LoVo (cell line): ENCODE data around the gene NSL1.
"Not testable (repeated sequence)": the region's sequence is repeated elsewhere in the genome, so short reads cannot be mapped to it uniquely, and the experiment has no call there.

Experiments used
- DNase-seq: peaks from one replicate; pipeline ENCODE4 v3.0.0-alpha.2; 2016; ENCODE audit warnings: low spot score

Gene NSL1

DNA sequence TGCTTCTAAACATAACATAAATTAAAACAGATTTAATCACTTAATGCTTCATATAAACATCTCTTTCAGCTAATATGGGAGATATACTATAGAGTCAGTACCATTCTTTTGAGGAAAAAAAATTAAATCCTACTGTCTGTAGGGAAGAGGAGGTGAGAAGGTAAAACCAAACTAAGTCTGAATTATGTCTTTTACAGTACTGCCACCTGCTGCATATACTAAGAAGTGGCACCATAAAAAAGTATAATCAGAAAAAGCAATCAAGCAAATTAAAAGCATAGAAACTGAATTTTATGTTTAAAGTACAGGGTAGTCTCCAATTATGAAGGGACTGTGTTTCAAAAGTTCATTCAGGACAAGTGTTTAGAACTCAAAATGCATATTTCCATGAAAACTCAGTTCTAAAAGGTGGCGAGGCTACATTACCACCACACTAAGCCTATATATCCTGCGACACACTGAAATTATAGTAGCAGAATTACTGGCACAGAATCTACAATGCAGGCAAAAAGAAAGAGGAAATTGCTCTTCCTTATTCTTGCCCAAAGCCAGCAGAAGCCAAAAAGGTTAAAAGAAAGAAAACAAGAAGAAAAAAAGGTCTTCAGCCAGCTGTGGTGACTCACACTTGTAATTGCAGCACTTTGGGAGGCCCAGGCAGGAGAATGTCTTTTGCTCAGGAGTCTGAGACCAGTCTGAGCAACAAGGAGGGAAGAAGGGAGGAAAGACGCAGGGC, 9.0 kb downstream of the NSL1 start:
- peak; percentile 7 for DNase-seq

DNA sequence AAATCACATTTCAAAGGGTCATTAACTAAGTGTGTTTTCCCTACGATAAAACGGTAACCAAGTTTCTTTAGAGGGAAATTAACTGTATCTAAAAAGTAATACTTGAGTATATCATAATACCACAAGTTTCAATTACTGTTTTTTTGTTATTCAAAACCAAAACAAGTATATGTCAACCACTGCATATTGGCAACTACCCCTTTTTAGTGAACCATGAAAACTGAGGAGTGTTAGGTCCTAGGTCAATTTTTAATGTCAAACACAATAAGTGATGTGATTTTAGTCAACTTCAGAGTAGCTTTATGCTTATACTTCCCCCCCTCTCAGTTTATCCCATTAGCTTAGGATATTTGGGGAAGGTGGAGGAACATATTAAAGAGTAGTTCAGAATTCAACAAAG, 10.4 kb downstream of the NSL1 start:
- no peak for DNase-seq

DNA sequence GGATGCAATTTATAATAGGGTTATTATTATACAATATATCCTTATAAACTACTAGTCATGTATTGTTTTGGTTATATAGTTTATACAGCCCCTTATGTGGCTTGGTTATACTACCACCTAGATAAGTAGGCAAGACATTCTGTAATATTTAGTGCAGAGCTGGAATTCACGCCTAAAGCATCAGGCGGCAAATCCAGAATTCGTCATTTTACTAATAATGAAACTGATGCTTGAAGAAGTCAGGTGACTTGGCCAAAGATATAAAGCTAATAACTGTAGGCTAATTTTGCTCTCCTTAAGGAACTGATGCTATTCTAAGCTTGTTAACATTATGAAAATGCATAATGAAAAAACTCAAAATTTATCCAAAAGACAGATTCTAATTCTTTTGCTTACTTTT, 10.8 kb downstream of the NSL1 start:
- no peak for DNase-seq

DNA sequence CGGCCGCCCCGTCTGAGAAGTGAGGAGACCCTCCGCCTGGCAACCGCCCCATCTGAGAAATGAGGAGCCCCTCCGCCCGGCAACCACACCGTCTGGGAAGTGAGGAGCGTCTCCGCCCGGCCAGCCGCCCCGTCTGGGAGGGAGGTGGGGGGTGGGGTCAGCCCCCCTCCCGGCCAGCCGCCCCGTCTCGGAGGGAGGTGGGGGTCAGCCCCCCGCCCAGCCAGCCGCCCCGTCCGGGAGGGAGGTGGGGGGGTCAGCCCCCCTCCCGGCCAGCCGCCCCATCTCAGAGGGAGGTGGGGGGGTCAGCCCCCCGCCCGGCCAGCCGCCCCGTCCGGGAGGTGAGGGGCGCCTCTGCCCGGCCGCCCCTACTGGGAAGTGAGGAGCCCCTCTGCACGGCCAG, 12.5 kb downstream of the NSL1 start:
- not testable (repeated sequence) for DNase-seq

DNA sequence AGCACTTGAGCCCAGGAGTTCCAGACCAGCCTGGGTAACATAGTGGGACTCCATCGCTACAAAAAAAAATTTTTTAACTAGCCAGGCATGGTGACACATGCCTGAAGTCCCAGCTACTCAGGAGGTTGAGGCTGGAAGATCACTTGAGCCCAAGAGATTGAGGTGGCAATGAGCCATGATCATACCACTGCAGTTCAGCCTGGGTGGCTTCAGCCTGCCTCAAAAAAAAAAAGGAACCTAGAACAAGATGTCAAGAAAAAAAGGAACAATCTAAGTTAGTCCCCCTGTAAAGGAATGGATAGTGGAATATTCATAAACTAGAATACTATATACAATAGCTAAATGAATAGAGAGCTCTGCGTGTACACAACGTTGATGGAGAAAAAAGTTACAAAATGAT, 14.4 kb downstream of the NSL1 start:
- no peak for DNase-seq

DNA sequence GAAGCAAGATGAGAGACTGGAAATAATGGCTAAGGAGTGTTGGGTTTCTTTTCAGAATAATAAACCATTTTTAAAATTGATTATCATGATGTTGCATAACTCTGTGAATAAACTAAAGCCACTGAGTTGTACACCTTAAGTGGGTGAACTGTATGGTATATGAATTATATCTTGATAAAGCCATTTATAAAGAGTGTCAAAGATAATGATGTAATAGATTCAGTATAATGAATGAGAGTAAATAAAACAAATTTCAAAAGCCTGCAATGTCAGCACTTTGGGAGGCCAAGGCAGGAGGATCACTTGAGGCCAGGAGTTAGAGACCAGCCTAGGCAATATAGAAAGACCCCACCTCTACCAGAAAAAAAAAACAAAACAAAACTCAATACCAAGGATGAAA, 16.3 kb downstream of the NSL1 start:
- no peak for DNase-seq

DNA sequence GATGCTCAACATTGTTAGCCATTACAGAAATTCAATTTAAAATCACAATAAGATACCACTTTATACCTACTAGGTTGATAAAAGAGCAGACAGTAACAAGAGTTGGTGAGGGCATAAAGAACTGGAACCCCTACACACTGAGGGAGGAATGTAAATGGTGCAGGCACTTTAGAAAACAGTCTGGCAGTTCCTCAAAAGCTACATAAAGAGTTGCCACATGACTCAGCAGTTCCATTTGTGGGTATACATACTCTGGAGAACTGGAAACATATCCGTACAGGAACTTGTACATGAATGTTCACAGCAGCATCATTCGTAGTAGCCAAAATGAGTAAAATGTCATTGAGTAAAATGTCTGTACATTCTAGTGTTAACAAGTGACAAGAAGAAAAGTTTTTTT, 17.0 kb downstream of the NSL1 start:
- no peak for DNase-seq

DNA sequence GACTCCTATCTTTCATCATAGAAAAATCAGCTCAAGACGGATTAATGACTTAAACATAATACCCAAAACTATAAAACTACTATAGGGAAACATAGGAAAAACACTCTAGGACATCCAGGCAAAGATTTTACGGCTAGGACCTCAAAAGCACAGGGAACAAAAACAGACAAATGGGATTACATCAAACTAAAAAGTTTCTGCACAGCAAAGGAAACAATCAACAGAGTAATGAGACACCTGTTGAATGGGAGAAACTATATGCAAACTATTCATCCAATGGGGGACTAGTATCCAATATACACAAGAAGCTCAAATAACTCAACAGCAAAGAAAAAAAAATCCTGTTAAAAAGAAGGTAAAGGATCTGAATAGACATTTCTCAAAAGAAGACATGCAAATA, 18.6 kb downstream of the NSL1 start:
- no peak for DNase-seq

DNA sequence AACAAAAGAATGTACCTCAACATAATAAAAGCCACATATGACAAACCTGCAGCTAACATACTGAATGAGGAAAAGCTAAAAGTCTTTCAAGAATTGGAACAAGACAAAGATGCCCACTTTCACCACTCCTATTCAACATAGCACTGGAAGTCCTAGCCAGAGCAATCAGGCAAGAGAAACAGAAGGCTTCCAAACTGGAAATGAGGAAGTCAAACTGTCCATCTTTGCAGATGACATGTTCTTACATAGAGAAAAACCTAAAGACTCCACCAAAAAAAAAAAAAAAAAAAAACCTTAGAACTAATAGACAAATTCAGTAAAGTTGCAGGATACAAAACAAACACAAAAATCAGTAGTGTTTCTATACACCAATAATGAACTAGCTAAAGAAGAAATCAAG, 20.2 kb downstream of the NSL1 start:
- DNase-seq = no peak

DNA sequence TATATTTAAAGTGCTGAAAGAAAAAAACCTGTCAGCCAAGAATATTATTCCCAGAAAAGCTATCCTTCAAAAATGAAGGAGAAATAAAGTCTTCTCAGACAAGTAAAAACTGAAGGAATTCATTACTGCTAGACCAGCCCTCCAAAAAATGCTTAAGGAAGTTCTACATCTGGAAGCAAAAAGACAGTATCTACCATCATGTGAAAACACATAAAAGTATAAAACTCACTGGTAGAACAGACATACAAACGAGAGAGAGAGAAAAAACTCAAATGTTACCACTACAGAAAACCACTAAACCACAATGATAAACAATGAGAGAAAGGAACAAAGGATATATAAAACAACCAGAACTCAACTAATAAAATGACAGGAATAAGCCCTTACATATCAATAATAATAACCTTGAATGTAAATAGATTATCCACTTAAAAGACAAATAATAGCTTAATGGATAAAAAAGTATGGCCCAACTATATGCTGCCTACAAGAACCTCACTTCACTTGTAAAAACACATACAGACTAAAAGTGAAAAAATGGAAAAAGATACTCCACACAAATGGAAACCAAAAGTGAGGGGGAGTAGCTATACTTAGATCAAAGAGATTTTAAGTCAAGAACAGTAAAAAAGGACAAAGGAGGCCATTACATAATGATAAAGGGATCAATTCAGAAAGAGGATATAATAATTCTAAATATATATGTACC, 22.0 kb downstream of the NSL1 start:
- no peak for DNase-seq

DNA sequence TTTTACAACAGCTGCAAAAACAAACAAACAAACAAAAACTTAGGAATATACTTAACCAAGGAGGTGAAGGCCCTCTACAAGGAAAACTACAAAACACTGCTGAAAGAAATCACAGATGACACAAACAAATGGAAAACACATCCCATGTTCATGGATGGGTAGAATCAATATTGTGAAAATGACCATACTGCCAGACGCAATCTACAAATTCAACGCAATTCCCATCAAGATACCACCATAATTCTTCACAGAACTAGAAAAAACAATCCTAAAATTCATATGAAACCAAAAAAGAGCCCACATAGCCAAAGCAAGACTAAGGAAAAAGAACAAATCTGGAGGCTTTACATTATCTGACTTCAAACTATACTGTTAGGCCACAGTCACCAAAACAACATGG, 24.8 kb downstream of the NSL1 start:
- not testable (repeated sequence) for DNase-seq

DNA sequence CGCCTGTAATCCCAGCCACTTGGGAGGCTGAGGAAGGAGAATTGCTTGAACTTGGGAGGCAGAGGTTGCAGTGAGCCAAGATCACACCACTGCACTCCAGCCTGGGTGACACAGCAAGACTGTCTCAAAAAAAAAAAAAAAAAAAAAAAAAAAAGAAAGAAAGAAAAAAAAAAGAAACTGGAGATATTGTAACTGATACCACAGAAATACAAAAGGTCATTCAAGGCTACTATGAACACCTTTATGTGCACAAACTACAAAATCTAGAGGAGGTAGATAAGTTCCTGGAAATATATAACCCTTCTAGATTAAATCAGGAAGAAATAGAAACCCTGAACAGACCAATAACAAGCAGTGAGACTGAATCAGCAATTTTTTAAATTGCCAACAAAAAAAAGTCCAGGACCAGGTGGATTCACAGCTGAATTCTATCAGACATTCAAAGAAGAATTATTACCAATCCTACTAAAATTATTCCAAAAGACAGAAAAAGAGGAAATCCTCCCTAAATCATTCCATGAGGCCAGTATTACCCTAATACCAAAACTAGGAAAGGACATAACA, 26.8 kb downstream of the NSL1 start:
- not testable (repeated sequence) for DNase-seq

DNA sequence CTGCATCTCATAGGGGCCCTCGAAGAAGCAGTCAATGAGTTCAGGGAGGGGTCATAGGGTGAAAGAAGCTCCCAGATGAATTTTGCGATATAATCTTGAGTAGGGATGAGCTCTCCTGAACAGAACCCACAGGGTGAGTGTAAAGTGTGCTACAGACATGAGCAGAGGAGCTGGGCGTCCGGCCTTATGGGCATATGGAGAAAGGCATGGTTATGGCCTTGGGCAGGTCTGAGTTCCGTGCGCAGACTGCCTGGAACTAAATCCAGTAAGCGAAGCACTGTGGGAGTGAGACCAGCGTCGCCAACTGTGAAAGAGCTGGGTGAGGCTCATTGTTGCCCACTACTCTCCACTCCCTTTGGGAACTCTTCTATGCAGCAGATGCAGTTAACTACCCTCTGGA, 28.7 kb downstream of the NSL1 start:
- DNase-seq = no peak

DNA sequence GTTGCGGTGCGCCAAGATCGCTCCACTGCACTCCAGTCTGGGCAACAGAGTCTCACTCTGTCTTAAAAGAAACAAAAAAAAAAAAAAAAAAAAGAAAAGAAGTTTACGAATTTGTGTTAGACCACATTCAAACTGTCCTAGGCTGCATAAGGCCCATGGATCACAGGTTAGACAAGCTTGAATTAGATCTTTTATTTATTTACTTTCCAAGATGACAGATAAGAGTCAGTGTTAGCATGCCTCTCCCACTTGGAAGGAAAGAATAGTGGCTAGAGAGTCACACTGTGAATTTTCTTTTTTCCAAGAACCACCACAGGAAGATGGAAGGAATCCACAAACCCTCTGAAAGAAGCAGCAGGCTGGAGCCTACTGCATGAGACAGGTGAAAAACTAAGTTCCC, 29.3 kb downstream of the NSL1 start:
- no peak for DNase-seq

DNA sequence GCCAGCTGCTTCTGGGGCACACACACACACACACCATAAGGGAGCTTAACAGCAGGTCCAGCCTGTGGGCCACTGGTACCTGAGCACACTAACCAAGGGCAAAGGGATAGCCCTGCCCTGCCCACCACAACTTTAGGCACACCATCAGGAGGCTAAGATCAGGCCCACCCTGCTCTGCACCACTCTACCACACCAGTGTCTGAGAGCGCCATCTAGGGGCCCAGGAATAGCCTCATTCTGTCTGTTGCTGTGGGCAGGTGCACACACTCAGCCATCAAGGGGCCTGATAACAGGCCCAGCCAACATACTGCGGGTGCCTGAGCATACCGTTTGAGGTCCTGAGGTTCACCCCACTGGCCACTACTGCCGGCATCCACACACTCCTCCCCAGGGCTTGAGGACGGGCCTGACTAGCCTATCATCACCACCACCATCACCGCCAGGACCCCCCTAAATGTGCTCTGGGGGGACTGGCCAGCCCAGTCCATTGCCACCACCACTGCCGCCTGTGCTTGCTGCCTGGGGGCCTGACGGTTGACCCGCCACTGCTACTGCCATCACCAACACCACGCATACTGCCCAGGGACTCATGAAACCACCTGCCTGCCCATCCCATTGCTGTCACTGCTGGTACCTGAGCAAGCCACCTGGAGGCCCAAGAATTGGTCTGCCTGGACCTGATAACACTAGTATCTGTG, 31.3 kb downstream of the NSL1 start:
- DNase-seq = no peak

DNA sequence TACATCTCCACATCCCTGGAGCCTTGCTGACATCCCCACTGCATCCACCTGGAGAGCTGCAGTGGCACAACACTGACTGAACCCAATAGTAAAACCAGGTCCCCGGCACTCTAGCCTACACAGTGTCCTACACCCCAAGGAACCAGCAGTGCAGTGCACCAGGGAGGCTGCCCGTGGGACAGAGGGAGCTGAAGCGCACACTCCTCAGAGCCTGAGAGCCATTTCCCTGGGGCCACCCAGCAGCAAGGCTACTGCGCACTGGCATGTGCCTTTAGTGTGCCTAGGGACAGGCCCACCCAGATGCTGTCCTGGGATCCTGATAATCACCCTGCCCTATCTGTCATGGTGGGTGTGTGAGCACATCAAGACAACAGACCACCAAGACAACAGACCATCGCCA, 31.9 kb downstream of the NSL1 start:
- DNase-seq = no peak

DNA sequence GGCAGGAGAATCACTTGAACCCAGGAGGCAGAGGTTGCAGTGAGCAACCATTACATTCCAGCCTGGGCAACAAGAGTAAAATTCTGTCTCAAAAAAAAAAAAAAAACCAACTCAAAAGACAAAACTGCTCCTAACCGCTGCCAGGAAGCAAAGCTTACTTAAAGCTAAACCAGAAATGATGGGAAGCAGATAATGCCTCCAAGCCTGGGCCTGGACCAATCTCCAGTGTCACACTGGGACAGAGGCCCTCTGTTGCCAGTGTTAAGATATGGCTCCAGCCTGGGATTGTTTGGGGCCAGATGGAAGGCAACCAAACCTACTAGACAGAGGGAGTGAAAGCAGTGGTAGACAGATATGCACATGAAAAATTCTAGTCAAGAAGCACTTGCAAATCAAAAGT, 36.9 kb downstream of the NSL1 start:
- DNase-seq = no peak

DNA sequence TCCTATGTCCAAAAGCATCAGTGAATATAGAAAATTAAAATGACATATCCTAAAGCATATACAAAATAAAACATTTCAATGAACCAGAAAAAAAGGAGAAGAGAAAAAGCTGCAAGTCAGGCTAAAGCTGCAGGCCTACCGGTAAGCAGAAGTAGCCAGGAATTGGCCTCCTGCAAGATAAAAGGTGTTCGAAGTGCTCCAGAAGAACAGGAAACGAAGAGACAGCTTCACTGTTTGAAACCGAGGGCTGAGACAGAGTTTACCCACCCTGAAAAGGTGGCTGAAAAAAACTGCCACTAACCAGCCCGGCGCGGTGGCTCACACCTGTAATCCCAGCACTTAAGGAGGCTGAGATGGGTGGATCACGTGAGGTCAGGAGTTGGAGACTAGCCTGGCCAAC, 37.4 kb downstream of the NSL1 start:
- DNase-seq = no peak

DNA sequence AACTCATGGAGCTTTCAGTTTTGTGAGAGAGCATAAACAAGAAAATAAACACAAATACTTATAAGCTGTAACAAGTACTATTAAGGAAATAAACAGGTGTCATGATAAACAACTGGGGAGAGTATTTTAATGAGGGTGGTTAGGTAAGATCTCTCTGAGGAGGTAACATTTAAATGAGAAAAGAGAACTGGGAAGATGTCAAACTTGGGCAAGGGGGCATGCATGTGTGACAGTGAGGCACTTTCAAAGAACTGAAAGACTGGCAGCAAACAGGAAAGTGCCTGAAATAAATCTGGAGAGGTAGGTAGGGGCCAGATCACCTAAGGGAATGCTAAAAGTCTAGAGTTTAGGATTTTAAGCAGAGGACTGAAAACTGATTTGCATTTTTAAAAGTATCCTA, 37.8 kb downstream of the NSL1 start:
- no peak for DNase-seq

DNA sequence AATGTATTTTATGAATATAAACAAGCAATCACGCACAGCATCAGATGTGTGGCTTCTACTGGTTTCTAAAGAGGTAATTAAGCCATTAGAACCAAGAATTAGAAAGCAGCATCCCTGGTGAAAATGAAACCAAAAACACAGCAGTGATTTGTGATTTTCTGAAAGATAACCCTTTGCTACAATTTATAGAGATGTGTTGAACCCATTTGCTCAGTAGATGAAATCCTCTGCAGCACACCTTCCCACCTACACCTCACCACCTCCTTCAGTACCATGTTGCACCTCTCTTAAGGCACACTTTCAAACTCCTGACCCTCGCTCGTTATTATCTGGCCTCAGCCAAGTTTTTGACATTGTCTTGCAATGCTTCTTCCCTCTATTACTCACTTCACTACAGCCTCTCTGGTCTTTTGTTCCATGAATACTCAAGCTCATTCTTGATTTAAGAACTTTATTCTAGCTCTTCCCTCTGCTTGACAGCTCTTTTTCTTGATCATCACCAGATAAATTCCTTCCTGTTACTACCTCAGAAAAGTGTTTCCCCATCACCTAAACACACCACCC, 38.6 kb downstream of the NSL1 start:
- DNase-seq = no peak

DNA sequence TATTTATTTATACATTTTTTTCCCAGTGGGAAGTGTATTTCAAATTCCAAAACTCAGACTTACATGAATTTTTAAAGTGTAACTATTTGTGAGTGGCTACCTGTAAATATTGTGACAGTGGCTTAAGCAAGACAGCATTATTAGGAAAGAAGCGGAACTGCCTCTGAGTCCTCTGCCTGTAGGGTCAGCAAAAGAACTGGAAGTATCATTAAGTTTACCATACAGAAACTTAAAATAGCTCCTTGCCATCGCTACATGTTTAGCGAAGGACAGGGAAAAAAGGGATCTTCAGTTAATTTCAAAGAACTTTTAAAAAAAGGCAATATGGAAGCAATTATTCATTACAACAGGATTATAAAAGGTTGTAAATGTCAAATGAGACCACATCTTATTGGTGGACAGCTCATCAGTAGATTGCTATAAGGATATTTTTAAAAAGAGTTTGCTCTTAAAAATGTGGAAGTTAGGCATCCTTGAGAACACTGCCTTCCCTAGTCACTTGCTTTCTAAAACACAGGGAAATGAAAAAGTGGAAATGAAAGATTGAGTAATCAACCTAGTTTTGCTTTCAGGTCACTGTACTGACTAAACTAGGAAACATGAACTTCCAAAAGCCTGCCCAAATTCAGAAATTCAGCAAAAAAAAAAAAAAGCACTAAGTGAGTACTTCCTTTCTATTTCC, 39.2 kb downstream of the NSL1 start:
- DNase-seq = no peak
